Lung (tissue), 12 donors: ENCODE measurements around the gene COL8A1. TPM values are rescaled to one million over a fixed set of nuclear protein-coding genes. Genes with fewer than 3 reads are reported as not detected.

Source experiments
- ATAC-seq: fragments of 200-7000 bp; cut with Tn5 transposase; one replicate; pipeline ENCODE4 v1.9.1; 2020; ENCODE audit warnings: moderate number of reproducible peaks; ENCODE audit not compliant: insufficient read depth, low FRiP score
- DNase-seq, 3 donors: peaks; one replicate each; pipeline ENCODE4 v3.0.0-alpha.2; 2013 to 2017
- H3K27ac ChIP-seq, 2 donors: one replicate each; pipeline ENCODE4 v1.5.1; 2013; ENCODE audit warnings: mild to moderate bottlenecking in 2 of 2, moderate library complexity in 2 of 2, control low read depth in 1 of 2, inconsistent platforms in 1 of 2, low read depth in 1 of 2, low read length in 1 of 2
- H3K27me3 ChIP-seq, 3 donors: one replicate each; pipeline ENCODE4 v1.5.1; 2013; ENCODE audit warnings: low read length in 2 of 3; ENCODE audit not compliant: control insufficient read depth in 3 of 3, insufficient read depth in 3 of 3
- H3K36me3 ChIP-seq, 4 donors: one replicate each; pipeline ENCODE4 v1.5.1; 2013; ENCODE audit warnings: low read length in 4 of 4, mild to moderate bottlenecking in 1 of 4, moderate library complexity in 1 of 4; ENCODE audit not compliant: control insufficient read depth in 4 of 4, insufficient read depth in 4 of 4
- H3K4me1 ChIP-seq, 5 donors: one replicate each; pipeline ENCODE4 v1.5.1; 2013; ENCODE audit warnings: low read length in 5 of 5, mild to moderate bottlenecking in 2 of 5, moderate library complexity in 1 of 5; ENCODE audit not compliant: control insufficient read depth in 5 of 5, insufficient read depth in 5 of 5
- H3K4me3 ChIP-seq: one replicate; pipeline ENCODE4 v1.5.1; 2013; ENCODE audit warnings: mild to moderate bottlenecking, control low read depth, moderate library complexity
- H3K9ac ChIP-seq, 2 donors: one replicate each; pipeline ENCODE4 v1.5.1; 2013; ENCODE audit warnings: low read length in 2 of 2, control low read depth in 1 of 2; ENCODE audit not compliant: insufficient read depth in 1 of 2
- H3K9me3 ChIP-seq, 4 donors: one replicate each; pipeline ENCODE4 v1.5.1; 2013; ENCODE audit warnings: low read length in 3 of 4, mild to moderate bottlenecking in 1 of 4, moderate library complexity in 1 of 4; ENCODE audit not compliant: control insufficient read depth in 4 of 4, insufficient read depth in 3 of 4
- CTCF ChIP-seq: IDR thresholded peaks from 2 replicates; pipeline ENCODE4 v1.5.1; 2012; ENCODE audit warnings: mild to moderate bottlenecking; ENCODE audit errors: control extremely low read depth, extremely low read depth
- WGBS, 2 donors: extraction: QIAGEN DNeasy Blood & Tissue Kit; methylation state at CpG; one replicate each; pipeline ENCODE4 v1.1.7; 2013; 5-methylcytosine and 5-hydroxymethylcytosine counted together
- polyA plus RNA-seq, 2 donors: library from polyadenylated mRNA; stranded (reverse); fragments of 200-250 nt; gene quantifications; one replicate each; pipeline ENCODE4 v1.2.1, GENCODE V29; 2013
- total RNA-seq, 2 donors: library from RNA; depleted of rRNA in 1 of 2; stranded (reverse); fragments of >200 nt in 1 of 2; gene quantifications; one replicate each; pipeline ENCODE4 v1.2.1, GENCODE V29; 2014 to 2021
- donor health status: control.
- donor health status: control.
- donor health status: Bipolar disorder and iron deficiency.
- donor health status: healthy.
- donor health status: DM: yes; HTN: yes; CAD: no.

Gene COL8A1
- total and polyA plus RNA-seq, 4 donors: 19.5 to 84.6 (median 57.1) TPM

GRCh38 chr3:99845999-99846398 lies 207.6 kb downstream of the COL8A1 start:
- no peak for TF ChIP-seq CTCF
- DNase-seq (no peak), ATAC-seq (no peak)
- 61 to 65% methylated on average over 2 of the region's 2 CpGs for WGBS, 2 donors
- no peaks in the 10 kb centered on the region for H3K27me3 ChIP-seq
- peaks cover 0 to 3% (median 0%) of the 10 kb centered on the region in 4 donors for H3K9me3 ChIP-seq
- no peak overlapping the region for H3K4me3 ChIP-seq
- H3K36me3 ChIP-seq: peaks cover 0 to 25% (median 2%) of the 10 kb centered on the region in 4 donors
- H3K9ac ChIP-seq: no peak overlapping the region
- H3K27ac ChIP-seq: peak overlapping the region in 1 of 2 donors; percentile 70
- H3K4me1 ChIP-seq: peaks cover 0 to 25% (median 9%) of the 10 kb centered on the region in 5 donors

- peaks cover 0 to 3% (median 0%) of the 10 kb centered on the region in 4 donors for H3K9me3 ChIP-seq
- 39 to 46% methylated on average over 6 of the region's 6 CpGs for WGBS, 2 donors
- no peaks in the 10 kb centered on the region for H3K27me3 ChIP-seq
- ATAC-seq: no peak
- no peak overlapping the region for H3K9ac ChIP-seq
- peaks cover 0 to 25% (median 9%) of the 10 kb centered on the region in 5 donors for H3K4me1 ChIP-seq
- H3K27ac ChIP-seq: peak overlapping the region in 1 of 2 donors; percentile 30
- peak in 2 of 3 donors; percentile 51 to 56 for DNase-seq
- TF ChIP-seq CTCF: no peak
- no peak overlapping the region for H3K4me3 ChIP-seq
- peaks cover 0 to 25% (median 2%) of the 10 kb centered on the region in 4 donors for H3K36me3 ChIP-seq
Measured at GRCh38 chr3:99846477-99847160, 208.2 kb downstream of the COL8A1 start.

- 93 to 96% methylated on average over 6 of the region's 6 CpGs for WGBS, 2 donors
- TF ChIP-seq CTCF: no peak
Measured at GRCh38 chr3:99848433-99848832, 210.0 kb downstream of the COL8A1 start.

More at GRCh38 chr3:99848433-99848832, 210.0 kb downstream of the COL8A1 start:
- no peak for DNase-seq
- Histone ChIP-seq H3K36me3 (peaks cover 0 to 27% (median 2%) of the 10 kb centered on the region in 4 donors), H3K4me3 (no peak overlapping the region), H3K4me1 (peaks cover 0 to 16% (median 7%) of the 10 kb centered on the region in 5 donors), H3K27ac (no peak overlapping the region), H3K9me3 (peaks cover 0 to 3% (median 0%) of the 10 kb centered on the region in 4 donors), H3K27me3 (no peaks in the 10 kb centered on the region), H3K9ac (no peak overlapping the region)
- ATAC-seq: no peak

Other genes with a start within 250 kb of the COL8A1 start
- gene CMSS1, start 179.3 kb downstream of the COL8A1 start, total RNA-seq: 10 to 100 TPM; 12.3 to 28.9 TPM
- 10 to 100 TPM; 20.0 to 25.2 TPM for gene CMSS1, start 179.3 kb downstream of the COL8A1 start, polyA plus RNA-seq